A549 (cell line): ENCODE measurements around the gene SUN2.

Experiments
- CTCF ChIP-seq: fragments of >200 bp; sonication (Bioruptor Twin); formaldehyde crosslinking; IDR thresholded peaks from 3 replicates; pipeline ENCODE4 v1.5.1; 2016
- EP300 ChIP-seq, 2 experiments: fragments of >200 bp; sonication (Bioruptor Twin); formaldehyde crosslinking; IDR thresholded peaks; 2 replicates in 1 of 2; 3 replicates in 1 of 2; pipeline ENCODE4 v1.6.1; 2016 to 2017
- HEYL ChIP-seq: fragments of 250-450 bp; sonication (Bioruptor Pico); IDR thresholded peaks from 2 replicates; pipeline ENCODE4 v1.8.0; 2021; ENCODE audit warnings: mild to moderate bottlenecking, moderate library complexity
- KDM1A ChIP-seq: fragments of 200-600 bp; sonication (generic); IDR thresholded peaks from 2 replicates; pipeline ENCODE4 v1.6.1; 2016; ENCODE audit warnings: low read depth, mild to moderate bottlenecking
- RNF2 ChIP-seq: fragments of 200-600 bp; sonication (generic); IDR thresholded peaks from 2 replicates; pipeline ENCODE4 v1.6.1; 2016; ENCODE audit warnings: low read depth, mild to moderate bottlenecking, antibody characterized with exemption, moderate library complexity, borderline replicate concordance

- TF ChIP-seq KDM1A: no peak
- no peak for TF ChIP-seq RNF2
- no peak for TF ChIP-seq CTCF
- no peak for TF ChIP-seq HEYL (CRISPR knock-in tag)
- TF ChIP-seq EP300 (IDR thresholded peaks at IDR 0.05): no peak
Observed at GRCh38 chr22:38759005-38759404, 3.2 kb upstream of the SUN2 start.
